ES-I3 (cell line): ENCODE measurements around the gene LMO1.

Source experiments
- H3K36me3 ChIP-seq: 2 replicates; pipeline ENCODE4 v1.6.1; 2013; ENCODE audit warnings: mild to moderate bottlenecking, low read length, control low read depth, moderate library complexity; ENCODE audit not compliant: insufficient read depth
- H3K4me1 ChIP-seq: 2 replicates; pipeline ENCODE4 v1.6.1; 2013; ENCODE audit warnings: mild to moderate bottlenecking, control low read depth, low read length; ENCODE audit not compliant: insufficient read depth
- H3K9ac ChIP-seq: 2 replicates; pipeline ENCODE4 v1.6.1; 2013; ENCODE audit warnings: low read depth, mild to moderate bottlenecking, low read length, moderate library complexity
- H3K9me3 ChIP-seq: 2 replicates; pipeline ENCODE4 v1.6.1; 2013; ENCODE audit warnings: mild to moderate bottlenecking, low read length, moderate library complexity; ENCODE audit not compliant: control insufficient read depth, insufficient read depth

Gene LMO1

DNA sequence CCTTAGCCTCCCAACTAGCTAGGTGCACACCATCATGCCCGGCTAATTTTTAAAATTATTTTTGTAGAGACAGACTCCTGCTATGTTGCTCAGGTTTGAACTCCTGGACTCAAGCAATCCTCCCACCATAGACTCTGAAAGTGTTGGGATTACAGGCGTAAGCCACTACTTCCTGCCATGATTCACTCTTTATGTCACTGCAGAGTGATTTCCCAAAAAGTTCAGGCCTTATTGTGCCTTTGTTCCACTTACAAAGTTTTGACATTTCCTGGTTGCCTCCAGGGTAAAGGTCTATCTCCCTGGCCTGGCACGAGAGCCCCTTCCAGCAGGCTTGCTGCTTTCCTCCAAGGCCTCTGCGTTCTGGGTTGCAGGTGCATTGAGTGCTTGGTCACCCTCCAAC lies 50.3 kb downstream of the LMO1 start:
- Histone ChIP-seq H3K4me1 (no peaks in the 10 kb centered on the region), H3K36me3 (no peaks in the 10 kb centered on the region), H3K9ac (no peak overlapping the region), H3K9me3 (no peaks in the 10 kb centered on the region)

DNA sequence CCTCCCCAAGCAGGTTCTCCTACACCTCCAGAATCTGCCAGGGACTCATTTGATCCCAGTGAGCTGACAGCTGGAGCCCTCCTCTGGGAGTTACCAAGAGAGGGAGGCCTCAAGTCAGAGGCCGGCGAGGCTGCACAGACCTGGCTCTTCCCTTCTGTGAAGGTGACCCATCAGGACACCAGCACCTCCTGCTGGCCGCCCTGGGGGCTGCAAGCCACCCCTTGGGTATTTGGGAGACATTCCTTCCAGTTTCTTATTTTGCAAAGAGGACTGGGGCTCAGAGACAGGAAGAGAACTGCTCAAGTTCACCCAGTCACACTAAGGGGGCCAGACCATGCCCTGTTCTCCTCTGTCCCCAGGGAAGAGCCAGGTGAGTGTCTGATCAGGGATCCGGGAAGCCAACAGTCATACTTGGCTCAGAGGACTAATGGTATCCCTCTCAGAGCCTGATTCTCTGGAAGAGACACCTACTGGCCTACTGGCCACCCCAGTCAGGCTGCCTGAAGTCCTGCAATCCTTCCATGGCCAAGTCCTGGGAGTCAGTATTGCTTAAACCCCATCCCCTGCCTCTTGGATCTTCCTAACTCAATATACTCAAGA lies 54.4 kb downstream of the LMO1 start:
- no peak overlapping the region for H3K9ac ChIP-seq
- H3K9me3 ChIP-seq: no peaks in the 10 kb centered on the region
- H3K36me3 ChIP-seq: no peaks in the 10 kb centered on the region
- H3K4me1 ChIP-seq: peaks cover 12% of the 10 kb centered on the region; the same call in 1 of the 2 replicates

DNA sequence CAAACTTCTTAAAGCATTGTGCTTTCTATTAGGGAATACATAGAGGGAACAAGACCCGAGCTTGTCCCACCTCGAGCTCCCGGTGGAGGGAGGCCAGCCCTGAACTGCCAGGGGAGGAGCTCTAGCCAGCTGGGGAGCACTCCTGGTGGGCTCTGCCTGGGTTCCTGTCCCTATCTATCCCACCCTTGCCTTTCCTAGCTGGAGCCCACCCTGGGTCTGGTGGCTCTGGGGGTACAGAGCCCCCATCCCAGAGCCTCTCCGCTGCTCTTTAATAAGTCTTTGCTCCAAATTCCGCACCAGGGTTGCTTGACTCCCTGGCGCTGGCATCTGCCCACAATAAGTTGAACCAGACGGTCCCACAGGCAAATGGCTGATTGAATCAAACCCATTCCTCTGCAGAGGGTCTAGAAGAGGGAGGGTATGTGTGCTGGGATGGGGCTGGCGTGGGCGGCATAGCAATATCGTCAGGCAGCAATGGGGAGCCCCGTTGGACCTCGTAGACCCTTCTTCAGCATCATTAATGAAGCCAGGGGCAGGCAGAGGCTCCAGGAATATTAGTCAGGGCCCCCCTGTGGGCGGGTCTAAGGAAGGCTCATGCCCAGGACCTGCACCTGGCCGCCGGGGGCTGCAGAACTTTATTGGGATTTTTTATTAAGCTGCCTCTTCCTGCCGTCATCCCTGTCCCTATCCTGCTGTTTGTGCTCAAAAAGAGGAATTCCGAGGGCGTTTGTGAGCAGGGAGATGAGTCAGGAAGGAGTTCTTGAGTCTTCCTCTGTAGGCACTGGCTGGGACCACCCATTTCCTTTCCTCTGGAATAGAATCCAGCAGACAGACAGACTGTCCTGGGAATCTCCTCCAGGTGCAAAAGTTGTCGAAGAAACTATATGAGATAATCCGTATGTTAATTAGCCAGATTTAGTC lies 56.3 kb downstream of the LMO1 start:
- Histone ChIP-seq H3K9me3 (no peaks in the 10 kb centered on the region), H3K36me3 (no peaks in the 10 kb centered on the region), H3K9ac (no peak overlapping the region), H3K4me1 (peaks cover 12% of the 10 kb centered on the region; the same call in 1 of the 2 replicates)

DNA sequence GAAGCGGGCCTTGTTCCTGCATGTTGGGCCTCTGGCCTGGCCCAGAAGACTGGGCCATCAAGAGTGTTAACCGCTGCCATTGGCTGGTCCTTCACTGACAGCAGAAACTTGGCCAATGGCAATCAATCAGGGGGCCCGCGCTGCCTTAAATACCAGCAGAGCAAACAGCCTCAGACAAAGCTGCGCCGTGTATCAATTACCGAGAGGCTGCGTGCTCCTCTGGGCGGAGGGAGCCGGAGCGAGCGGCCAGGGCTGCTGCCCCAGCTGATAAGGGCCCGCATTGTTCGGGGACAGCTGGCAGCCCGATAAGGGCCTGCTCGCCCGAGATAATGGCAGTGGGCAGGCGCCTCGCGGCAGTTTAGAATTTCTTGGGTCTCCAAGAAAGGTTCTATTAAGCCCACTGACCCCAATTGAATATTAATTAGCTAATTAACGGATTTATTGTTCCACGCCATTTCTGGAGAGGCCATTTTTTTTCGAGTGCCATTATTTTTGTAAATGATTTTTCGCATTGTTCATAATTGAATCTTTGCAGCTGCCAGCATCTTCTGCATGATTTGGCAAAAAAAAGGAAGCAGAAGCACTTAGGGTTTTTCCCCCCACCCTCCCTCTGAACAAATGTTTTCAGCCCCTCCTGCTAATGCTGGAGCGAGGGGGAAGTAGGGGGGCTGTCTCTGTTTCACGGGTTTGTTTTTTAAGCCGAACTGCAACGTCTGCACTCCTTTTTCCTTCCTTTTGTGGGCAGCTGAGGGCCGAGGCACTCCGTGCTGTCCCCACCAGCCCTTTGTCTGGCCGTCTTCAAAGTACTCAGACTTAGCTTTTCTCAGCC lies 57.2 kb downstream of the LMO1 start:
- no peaks in the 10 kb centered on the region for H3K36me3 ChIP-seq
- H3K9ac ChIP-seq: no peak overlapping the region
- peaks cover 12% of the 10 kb centered on the region; the same call in 1 of the 2 replicates for H3K4me1 ChIP-seq
- H3K9me3 ChIP-seq: no peaks in the 10 kb centered on the region

DNA sequence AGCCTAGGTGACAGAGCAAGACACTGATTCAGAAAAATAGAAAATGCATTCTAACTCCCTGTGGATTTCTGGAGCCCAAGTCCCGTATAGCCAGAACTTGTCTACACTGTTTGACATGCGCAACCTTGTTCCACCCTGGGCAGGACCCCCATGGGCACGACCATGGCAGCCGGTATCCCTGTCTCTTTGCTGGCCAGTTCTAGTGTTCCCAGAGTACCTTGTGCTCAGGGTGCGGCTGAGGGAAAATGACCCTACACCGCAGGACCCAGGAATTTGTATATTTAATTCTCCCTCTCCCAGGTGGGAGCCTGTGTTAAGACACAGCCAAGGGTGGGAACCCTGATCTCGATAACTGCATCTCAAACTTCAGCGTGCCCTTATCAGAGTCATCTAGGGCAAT lies 58.1 kb downstream of the LMO1 start:
- no peaks in the 10 kb centered on the region for H3K9me3 ChIP-seq
- H3K9ac ChIP-seq: no peak overlapping the region
- no peaks in the 10 kb centered on the region for H3K36me3 ChIP-seq
- H3K4me1 ChIP-seq: peaks cover 12% of the 10 kb centered on the region; the same call in 1 of the 2 replicates

DNA sequence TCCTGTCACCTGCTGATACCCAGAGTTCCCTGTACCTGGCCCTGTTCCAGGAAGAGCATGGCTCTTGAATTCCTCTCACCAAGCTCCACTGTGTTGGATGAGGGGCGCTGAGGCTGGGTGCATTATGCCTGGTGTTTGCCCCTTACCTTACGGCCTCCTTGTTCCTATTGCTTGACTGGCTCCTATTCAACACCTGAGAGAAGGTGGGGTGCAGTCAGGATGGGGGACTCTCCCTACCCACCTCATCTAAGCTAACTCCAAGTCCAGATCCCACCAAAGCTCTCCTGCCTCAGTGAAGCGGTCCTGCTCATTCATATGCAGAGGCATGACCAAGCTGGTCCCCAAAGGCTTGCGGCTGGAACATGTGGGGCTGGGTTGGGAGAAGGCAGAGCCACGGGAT lies 59.1 kb downstream of the LMO1 start:
- no peaks in the 10 kb centered on the region for H3K9me3 ChIP-seq
- H3K36me3 ChIP-seq: no peaks in the 10 kb centered on the region
- H3K4me1 ChIP-seq: peaks cover 12% of the 10 kb centered on the region; the same call in 1 of the 2 replicates
- H3K9ac ChIP-seq: no peak overlapping the region

DNA sequence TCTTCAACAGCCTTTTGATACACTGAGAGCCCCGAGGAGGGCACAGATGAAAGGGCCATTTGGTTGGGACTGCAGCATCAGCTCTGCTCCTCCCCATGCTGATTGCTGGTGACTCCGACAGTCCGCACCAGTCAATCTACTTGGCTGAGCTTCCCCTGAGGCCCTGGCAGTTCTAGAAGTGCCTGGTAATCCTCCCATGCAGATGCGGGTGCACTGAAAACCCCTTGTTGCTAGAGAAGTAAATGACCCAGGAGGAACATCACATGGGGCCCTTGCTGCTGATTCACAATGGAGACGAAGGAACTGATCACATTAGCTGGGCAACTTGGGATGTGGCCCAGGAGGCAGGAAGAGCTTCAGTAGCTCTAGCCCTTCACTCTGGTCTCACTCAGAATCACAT lies 59.7 kb downstream of the LMO1 start:
- no peaks in the 10 kb centered on the region for H3K9me3 ChIP-seq
- no peak overlapping the region for H3K9ac ChIP-seq
- peaks cover 12% of the 10 kb centered on the region; the same call in 1 of the 2 replicates for H3K4me1 ChIP-seq
- no peaks in the 10 kb centered on the region for H3K36me3 ChIP-seq

DNA sequence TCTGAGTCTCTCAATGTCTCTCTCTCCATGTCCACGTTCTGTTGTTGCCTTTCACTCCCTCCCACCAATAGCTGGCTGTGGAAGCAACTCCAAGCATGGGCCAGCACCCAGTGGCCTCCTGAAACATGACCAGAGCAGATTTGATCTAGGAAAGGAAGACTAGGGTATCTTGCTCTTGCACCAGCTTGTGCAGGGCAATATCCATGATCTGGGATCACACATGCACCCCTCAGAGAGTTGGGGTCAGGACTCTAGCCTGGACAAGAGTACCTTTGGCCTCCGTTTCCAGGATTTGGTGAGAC lies 60.3 kb downstream of the LMO1 start:
- Histone ChIP-seq H3K9me3 (no peaks in the 10 kb centered on the region), H3K9ac (no peak overlapping the region), H3K36me3 (no peaks in the 10 kb centered on the region), H3K4me1 (peaks cover 12% of the 10 kb centered on the region; the same call in 1 of the 2 replicates)

DNA sequence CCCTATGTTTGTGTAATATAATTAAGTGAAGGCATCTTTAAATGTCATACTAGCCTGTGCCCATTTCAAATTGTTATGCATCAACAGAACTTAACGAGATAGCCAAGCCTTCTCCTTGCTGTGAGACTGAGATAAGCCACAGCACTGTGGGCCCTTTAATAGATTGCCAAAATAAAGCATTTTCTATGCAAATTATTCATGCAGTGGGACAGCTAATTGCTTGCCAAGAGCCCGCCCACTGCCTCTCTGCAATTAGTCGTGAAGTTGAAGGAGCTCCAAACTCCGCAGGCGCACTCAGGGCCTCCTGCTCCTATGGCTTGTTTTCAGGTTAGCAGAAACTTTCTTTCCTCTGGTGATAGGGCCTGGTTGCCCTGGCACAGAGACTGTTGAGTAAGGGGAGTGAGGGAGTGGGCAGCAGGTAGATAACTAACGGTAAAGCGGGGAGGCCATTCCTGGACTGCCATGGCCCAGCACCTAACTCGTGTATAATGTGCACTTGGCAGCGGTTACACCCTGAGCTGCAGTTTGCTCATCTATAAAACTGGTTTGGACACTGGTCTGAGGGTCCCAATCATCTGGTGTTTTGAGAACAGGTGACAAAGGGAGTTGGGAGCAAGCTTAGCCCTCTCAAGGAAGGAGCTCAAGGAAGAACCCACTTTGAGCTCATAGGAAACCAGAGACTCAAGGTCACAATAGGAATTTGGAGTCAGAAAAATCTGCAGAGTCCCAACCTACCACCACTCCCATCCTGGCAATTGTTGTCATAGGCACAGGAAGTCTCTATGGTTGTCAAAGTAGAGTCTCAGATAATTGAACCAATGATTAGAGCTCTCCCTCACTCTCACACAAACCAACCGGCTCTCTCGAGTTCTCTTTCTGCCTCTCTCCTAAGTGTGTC lies 60.9 kb downstream of the LMO1 start:
- Histone ChIP-seq H3K36me3 (no peaks in the 10 kb centered on the region), H3K9ac (no peak overlapping the region), H3K9me3 (no peaks in the 10 kb centered on the region), H3K4me1 (peaks cover 12% of the 10 kb centered on the region; the same call in 1 of the 2 replicates)

DNA sequence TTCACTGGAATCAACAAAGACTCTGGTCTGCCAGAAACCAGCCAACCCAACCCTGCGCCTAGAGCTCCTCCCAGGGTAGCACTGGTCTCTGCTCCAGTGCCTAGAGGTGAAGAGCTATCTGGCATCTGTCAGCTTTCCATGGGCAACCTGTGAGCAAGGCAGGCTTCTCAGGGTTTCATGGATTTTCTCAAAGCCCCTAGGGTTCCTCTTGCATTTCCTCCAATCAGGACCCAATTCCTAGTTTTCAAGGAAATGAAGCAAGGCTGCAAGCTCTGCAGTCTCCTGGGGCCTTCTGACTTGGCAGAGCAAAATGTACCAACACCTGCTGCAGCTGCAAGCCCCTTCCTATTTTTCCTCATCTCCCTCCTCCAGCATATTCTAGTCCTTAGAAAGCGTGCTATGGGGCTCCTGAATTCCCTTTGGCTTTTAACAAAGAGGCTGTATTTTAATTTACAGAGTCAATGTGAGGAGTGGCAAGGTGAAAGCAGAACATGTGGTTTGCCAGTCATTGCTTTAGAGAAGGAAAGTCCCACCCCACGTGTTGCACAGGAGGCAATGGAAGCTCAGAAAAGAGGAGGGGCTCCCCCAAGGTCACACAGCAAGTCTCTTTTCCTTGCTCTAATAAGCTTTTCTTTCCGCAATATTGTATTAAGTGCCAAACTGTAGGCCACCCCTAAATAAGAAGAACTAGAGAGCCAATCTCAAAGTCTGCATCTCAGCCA lies 61.9 kb downstream of the LMO1 start:
- H3K36me3 ChIP-seq: no peaks in the 10 kb centered on the region
- no peak overlapping the region for H3K9ac ChIP-seq
- H3K9me3 ChIP-seq: no peaks in the 10 kb centered on the region
- peaks cover 5% of the 10 kb centered on the region; the same call in 1 of the 2 replicates for H3K4me1 ChIP-seq

DNA sequence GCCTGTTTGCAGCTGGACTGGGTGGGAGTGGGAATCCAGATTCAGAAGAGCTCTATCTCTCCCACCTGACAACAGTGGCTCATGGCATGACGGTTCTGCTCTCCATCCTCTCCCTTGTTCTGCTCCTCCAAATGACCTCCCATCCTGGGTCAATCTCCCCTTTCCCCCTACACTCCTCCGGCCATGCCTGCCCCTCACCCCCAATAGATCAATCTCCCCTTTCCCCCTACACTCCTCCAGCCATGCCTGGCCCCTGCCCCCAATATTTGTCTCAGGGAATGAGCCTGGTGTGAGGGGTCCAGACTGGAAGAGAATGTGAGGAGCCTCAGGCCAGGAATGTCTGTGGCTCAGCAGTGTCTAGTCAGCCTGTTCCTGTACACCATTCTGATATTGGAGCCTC lies 64.0 kb downstream of the LMO1 start:
- no peaks in the 10 kb centered on the region for H3K36me3 ChIP-seq
- H3K9me3 ChIP-seq: no peaks in the 10 kb centered on the region
- no peak overlapping the region for H3K9ac ChIP-seq
- H3K4me1 ChIP-seq: no peaks in the 10 kb centered on the region

DNA sequence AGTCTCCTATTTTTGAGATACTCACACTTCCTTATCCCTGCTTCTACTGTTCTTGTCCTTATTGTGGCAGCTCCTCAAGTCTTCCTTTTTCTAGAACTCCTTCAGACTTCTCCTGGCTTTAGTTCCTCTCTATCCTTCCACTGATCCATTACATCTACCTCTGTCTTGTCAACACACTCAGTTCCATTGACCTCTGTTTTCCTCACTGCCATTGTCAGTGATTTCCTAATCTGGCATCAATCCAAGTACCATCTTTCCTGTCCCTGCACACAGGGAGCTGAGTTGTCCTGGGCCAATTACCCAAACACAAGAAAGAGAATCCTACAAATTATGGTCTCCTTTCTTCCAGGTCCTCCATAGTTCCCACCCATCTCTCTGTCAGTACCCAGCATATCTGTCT lies 66.9 kb downstream of the LMO1 start:
- H3K9me3 ChIP-seq: no peaks in the 10 kb centered on the region
- H3K9ac ChIP-seq: no peak overlapping the region
- no peaks in the 10 kb centered on the region for H3K36me3 ChIP-seq
- H3K4me1 ChIP-seq: no peaks in the 10 kb centered on the region; the same call in 1 of the 2 replicates

DNA sequence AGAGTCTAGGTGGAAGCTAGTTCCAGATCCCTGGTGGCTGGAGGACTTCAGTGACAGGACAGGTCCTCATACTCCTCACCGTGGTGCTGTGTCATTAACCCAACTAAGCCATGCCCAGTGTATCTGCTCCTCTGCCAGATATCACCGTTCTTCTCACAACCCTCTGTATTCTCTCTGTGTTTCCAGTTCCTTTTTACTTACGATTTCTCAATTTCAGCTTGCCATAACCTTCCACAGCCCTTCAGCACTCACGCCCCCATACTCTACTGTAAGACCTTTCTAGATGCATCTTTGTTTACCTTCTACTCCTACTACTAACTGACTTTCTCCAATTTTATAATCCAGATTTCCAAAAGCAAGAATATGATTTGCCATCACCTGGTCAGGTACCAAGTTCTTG lies 68.7 kb downstream of the LMO1 start:
- Histone ChIP-seq H3K36me3 (no peaks in the 10 kb centered on the region), H3K4me1 (no peaks in the 10 kb centered on the region; the same call in 1 of the 2 replicates), H3K9me3 (no peaks in the 10 kb centered on the region), H3K9ac (no peak overlapping the region)
